DOHH2 (cell line): ENCODE results near the gene OR4C3.
"Not testable (repeated sequence)": the region's sequence is repeated elsewhere in the genome, so short reads cannot be mapped to it uniquely, and the experiment has no call there.

Experiments
- EZH2phosphoT487 ChIP-seq: fragments of 200-600 bp; sonication (generic); IDR thresholded peaks from 2 replicates; pipeline ENCODE4 v1.6.1; 2017; ENCODE audit warnings: borderline replicate concordance, mild to moderate bottlenecking, antibody characterized with exemption, low read length, moderate library complexity, mixed read lengths
- TF ChIP-seq, protein P1 (sequence below): fragments of 200-600 bp; sonication (generic); IDR thresholded peaks from one replicate; pipeline ENCODE4 v1.5.1; 2014; ENCODE audit warnings: antibody characterized with exemption, mild to moderate bottlenecking, low read depth, low read length; ENCODE audit not compliant: poor library complexity, severe bottlenecking

DNA sequence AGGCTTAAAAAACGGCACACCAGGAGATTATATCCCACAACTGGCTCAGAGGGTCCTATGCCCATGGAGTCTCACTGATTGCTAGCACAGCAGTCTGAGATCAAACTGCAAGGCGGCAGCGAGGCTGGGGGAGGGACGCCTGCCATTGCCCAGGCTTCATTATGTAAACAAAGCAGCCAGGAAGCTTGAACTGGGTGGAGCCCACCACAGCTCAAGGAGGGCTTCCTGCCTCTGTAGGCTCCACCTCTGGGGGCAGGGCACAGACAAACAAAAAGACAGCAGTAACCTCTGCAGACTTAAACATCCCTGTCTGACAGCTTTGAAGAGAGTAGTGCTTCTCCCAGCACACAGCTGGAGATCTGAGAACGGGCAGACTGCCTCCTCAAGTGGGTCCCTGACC, 21.6 kb downstream of the OR4C3 start:
- TF ChIP-seq, protein P1, sequence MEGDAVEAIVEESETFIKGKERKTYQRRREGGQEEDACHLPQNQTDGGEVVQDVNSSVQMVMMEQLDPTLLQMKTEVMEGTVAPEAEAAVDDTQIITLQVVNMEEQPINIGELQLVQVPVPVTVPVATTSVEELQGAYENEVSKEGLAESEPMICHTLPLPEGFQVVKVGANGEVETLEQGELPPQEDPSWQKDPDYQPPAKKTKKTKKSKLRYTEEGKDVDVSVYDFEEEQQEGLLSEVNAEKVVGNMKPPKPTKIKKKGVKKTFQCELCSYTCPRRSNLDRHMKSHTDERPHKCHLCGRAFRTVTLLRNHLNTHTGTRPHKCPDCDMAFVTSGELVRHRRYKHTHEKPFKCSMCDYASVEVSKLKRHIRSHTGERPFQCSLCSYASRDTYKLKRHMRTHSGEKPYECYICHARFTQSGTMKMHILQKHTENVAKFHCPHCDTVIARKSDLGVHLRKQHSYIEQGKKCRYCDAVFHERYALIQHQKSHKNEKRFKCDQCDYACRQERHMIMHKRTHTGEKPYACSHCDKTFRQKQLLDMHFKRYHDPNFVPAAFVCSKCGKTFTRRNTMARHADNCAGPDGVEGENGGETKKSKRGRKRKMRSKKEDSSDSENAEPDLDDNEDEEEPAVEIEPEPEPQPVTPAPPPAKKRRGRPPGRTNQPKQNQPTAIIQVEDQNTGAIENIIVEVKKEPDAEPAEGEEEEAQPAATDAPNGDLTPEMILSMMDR, result not testable (repeated sequence)
- TF ChIP-seq EZH2phosphoT487, result not testable (repeated sequence)
